HEK293T (cell line): ENCODE results near the gene TMPRSS2.

ENCODE experiments used
- ARNT ChIP-seq: fragments of 450-650 bp; IDR thresholded peaks from 2 replicates; pipeline ENCODE4 v1.6.1; 2017; ENCODE audit warnings: mild to moderate bottlenecking
- CTBP1 ChIP-seq: fragments of 450-650 bp; IDR thresholded peaks from 2 replicates; pipeline ENCODE4 v1.6.1; 2016; ENCODE audit warnings: borderline replicate concordance
- FOXK2 ChIP-seq: fragments of 450-650 bp; IDR thresholded peaks from 2 replicates; pipeline ENCODE4 v1.6.1; 2016; ENCODE audit warnings: mild to moderate bottlenecking
- SUZ12 ChIP-seq: fragments of 450-650 bp; IDR thresholded peaks from 2 replicates; pipeline ENCODE4 v1.6.1; 2016; ENCODE audit warnings: mild to moderate bottlenecking

DNA sequence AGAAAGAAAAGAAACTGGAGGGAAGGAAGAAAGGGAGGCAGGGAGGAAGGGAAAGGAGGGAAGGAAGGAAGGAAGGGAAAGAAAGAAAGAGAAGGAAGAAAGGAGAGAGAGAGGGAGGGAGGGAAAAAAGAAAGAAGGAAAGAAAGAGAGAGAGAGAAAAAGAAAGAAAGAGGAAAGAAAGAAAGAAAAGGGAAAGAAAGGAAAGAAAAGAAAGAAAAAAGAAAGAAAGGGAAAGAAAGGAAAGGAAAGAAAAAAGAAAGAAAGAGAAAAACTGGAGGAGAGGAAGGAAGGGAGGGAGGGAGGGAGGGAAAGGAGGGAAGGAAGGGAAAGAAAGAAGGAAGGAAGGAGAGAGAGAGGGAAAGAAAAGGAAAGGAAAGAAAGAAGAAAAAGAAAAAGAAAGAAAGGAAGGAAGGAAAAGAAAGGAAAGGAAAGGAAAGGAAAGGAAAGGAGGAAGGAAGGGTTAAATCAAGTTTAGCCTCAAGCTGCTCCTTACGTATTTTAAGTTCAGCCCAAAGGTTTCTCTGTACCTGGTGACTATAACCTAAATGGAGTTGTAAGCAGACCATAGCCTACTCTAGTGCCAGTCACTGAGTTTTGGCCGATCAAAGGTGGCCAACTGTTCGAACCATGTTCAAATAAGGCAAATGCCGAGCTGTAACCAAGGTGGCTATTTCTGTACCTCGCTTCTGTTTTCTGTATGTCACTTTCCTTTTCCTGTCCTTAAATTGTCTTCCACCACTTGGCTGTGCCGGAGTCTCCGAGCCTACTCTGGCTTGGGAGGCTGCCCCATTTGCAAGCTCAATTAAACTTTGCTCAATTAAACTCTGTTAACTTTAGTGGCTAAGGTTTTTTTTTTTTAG lies 37.8 kb upstream of the TMPRSS2 start:
- no peak for TF ChIP-seq SUZ12
- no peak for TF ChIP-seq CTBP1
- no peak for TF ChIP-seq ARNT
- no peak for TF ChIP-seq FOXK2
